AG08396 (cell line): ENCODE data around the gene FBXO15.

ENCODE experiments used
- DNase-seq: peaks from one replicate; pipeline ENCODE4 v3.0.0; 2012; ENCODE audit warnings: low spot score, mixed read lengths

FBXO15 gene

DNA sequence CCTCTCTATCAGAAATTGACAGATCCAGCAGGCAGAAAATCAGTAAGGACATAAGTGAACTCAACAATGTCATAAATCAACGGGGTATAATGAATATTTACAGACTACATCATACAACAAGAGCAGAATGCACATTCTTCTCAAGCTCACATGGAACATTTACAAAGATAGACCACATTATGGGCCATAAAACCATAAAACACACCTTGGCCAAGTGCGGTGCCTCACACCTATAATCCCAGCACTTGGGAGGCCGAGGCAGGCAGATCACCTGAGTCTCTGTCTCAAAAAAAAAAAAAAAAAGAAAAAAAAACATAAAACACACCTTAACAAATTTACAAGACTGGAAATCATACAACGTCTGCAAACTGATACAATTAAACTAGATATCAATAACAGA is 36.7 kb downstream of the FBXO15 start:
- no peak for DNase-seq

DNA sequence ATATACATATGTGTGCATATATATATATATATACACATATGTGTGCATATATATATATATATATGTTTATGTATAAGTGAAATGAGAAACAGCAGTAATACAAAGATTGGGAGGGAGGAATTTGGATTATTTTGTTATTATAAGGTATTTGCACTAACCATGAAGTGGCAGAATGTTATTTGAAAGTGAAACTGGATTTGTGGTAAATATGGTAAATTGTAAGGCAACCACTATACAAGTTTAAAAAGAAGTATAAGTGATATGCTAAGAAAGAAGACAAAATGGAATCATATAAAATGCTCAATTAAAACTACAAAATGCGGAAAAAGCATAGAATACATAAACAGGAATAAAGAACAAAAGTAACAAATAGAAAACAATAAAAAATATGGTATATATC is 37.5 kb downstream of the FBXO15 start:
- DNase-seq: no peak

DNA sequence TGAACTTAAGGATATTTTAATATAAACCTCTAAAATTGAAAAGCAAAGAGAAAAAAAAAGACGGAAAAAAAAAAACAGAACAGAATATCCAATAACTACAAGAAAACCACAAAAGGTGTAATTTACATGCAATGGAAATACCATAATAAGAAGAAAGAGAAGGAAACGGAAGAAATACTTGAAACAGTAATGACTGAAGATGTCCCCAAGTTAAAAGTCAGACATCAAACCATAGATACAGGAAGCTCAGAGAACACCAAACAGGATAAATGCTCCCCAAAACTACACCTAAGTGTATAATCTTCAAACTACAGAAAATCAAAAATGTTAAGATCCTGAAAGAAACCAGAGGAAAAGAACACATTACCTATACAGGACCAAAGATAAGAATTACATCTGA is 39.2 kb downstream of the FBXO15 start:
- no peak for DNase-seq

GRCh38 chr18:74097803-74098202 is 49.8 kb downstream of the FBXO15 start:
- no peak for DNase-seq

DNA sequence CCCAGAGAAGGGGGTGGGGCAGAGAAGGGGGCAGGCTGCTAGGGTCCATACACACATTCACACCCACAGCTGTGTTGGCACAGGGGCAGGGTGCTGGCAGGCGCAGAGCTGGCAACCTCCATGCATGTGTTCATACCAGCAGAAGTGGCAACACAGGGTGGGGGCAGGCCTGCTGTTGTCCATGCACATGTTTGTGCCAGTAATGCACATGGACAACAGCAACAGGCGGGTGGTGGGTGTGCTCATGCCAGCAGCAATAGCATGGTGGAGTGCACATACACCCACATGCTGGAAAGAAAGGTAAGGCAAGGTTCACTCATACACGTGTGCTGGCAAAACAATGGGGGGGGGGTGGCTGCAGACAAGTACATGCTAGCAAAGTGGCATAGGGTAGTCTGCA is 54.7 kb downstream of the FBXO15 start:
- DNase-seq: no peak

- no peak for DNase-seq
Measured at GRCh38 chr18:74084184-74084855, 63.3 kb downstream of the FBXO15 start.

DNA sequence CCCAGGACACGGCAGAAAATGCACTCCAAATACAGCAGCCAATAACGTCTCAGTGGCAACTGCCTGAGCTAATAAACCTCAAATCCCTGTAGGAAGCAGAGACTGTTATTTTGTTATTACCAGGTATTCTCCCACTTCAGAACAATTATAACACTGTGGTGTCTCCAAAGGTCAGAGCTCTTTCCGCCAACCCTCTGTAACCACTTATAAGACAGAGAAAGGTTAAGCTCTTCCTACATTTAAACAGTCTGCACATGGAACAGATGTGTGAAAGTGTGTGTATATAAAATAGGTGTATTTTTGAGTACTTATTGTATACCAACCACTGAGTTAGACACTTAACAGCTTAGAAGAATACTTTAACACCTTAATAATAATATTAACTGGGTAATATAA is 64.1 kb downstream of the FBXO15 start:
- DNase-seq: no peak

GRCh38 chr18:74082742-74083556 is 64.7 kb downstream of the FBXO15 start:
- DNase-seq: no peak

- DNase-seq: peak; percentile 89
Measured at GRCh38 chr18:74081966-74082741, 65.5 kb downstream of the FBXO15 start.

DNA sequence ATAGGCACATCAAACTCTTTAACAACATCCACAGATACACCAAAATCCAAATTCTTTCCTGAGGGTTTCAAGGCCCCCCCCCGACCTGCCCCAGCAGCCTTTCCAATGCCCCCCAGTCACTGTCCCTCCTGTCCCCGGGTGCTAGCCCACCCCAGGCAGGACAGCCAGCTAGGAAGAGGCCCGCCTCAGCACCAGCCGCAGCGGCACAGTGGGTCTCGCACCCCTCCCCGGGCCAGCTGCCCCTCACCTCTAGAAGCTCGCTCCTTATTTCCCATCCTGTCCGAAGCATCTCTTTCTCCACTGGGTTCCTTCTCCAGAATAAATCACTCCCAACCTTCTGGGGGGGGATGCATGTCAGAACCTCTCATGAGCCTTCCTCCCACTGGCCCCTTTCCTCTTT is 69.4 kb downstream of the FBXO15 start:
- DNase-seq: no peak

DNA sequence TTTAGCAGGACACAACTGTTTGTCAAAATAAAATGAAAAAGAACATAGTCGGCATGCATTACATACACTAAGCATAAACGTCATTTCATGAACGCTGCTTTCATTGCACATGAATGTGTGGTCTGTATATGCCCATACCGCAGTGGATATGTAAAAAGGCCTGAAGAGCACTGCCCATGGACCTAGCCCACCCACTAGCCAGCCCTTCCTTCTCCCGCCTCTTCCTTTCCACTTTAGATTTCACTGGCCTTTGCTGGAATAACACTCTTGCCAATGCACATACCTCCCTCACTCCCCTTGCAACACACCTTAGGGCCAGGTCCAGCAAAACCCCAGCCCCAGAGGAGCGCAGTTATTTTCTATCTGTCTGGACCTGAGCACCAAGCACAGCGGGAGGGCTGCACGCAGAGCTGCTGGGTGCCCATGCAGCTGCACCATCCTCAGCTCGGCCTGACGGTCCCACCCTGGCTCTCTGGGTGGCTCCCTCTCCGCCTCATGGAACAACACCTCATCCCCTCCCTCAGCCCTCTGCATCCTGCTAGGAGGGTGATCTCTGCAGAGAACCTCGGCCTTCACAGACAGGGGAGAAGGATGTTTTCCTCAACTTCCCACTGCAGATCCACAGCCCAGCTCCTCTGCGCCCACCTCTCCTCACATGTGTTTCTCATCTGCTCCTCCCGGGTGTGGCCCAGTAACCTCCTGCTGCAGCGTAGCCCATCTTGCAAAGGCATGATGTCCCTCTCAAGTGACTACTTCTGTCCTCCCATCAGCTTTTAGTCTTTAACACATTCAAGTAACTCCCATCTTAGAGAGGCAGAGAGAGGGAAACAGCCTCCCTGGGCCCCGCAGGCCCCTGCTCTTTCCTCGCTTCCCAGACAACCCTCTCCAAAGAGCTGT is 72.7 kb downstream of the FBXO15 start:
- no peak for DNase-seq

GRCh38 chr18:74073957-74074667 is 73.5 kb downstream of the FBXO15 start:
- DNase-seq: no peak

DNA sequence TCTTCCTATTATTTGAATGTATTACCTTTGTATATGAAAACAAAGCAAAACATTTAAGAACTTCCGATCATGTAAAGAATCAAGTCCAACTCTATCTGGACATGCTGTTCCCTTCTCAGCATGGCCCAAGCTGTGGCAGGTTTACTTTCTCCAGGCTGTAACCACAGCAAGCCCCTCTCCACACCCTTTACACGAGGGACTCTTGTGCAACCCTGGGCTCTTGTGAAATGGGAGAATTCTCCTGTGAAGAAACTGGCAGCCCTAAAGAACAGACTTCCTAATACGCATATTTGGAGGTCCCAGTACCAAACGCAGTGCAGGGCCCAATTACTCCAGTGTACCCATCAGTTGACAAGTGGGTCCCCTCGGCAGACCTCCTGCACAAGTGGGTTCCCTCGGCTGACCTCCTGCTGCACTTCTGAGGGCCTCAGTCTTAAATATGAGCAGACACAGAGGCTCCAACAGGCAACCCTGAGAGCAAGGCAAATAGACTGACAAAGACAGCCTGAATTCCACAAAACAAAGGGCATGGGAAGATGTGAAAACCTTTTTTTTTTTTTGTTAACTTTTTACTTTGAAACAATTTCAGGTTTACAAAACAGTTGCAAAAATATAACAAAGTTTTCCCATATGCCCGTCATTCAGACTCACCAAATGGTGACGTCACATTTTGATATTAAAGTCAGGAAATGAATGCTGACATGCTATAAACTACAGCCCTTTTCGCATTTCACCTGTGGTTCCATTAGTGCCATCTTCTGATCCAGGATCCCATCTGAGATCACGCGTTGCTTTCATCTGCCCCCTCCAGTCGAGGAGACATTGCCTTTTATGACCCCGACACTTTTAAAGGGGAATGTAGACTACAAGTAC is 78.2 kb downstream of the FBXO15 start:
- DNase-seq: no peak

GRCh38 chr18:74068296-74068695 is 79.3 kb downstream of the FBXO15 start:
- no peak for DNase-seq

- DNase-seq: no peak
Measured at GRCh38 chr18:74066018-74066417, 81.6 kb downstream of the FBXO15 start.

DNA sequence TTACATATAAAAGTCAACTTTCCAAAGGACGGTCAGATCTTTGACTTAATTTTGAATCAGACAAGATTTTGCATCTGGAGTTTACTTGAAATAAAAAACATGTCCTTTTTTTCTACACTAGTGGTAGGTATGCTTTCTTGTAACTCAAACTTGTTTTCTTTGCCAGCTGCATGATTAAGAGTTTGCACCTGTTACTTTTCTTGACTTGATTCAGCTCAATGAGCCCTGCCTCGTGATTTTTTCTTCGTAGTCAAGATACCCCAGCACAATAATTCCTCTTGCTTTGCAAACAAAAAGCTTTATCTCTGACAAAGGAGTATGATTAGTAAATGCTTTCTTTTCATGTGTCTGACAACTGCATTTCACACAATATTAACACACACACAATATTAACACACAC is 82.3 kb downstream of the FBXO15 start:
- no peak for DNase-seq

DNA sequence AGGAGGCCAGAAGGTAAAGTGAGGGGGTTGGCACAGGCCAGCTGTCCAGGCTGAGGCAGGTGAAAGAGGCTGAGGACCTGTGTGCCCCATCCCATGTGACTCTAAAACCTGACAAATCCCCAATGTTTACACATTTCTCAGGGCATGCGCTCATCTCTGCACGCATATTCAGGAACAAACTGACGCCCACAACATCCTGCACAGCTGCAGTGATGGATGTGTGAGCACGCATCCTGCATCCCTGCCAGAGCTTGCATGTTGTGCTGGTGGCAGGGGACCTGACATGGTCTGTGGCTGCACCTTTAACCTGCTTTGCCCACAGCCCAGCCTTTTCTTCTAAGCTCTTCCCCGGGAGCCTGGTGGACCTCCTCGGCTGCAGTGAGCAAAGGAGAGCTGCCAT is 83.1 kb downstream of the FBXO15 start:
- no peak for DNase-seq

DNA sequence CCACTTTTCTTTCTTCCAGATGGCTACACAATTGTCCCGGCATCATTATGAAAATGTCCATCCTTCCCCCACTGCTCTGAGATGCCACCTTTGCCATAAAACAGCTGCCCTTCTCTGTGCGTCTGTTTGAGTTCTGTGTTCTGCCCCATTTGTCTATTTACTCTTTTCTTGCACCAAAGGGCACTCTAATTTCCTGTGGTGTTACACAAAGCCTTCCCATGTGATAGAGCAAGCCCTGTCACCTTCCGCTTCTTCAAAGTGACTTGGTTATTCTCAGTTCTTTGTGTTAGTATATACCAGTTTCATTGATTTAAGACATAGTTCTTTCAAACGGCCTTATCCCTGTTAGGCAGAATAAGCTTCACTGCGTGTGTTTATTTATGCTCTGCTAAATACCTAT is 84.1 kb downstream of the FBXO15 start:
- DNase-seq: no peak

DNA sequence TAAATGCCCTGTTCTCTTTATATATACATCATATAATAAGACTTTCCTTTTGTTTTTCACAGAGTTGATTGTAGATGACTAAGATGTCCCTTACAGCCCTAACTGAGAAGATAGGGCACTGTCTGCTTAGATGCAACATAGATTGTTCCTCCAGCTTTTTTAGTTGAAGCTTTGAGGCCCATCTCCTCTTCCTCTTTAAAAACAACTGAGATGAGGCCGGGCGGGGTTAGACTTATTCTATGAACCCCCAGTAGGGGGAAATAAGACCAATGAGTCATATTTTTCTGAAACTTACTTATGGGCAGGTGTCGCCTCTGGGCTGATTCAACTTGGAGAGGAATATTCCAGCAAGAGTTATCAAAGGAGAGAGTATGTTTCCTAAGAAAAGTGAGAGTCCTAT is 84.6 kb downstream of the FBXO15 start:
- no peak for DNase-seq

GRCh38 chr18:74062037-74062436 is 85.6 kb downstream of the FBXO15 start:
- no peak for DNase-seq
